Cerebellar nuclear complex (tissue), 1 donor: ENCODE measurements around the gene SLC12A9.
A peak's percentile ranks its signal among the peaks of the same experiment; 100 is the strongest.
"Not testable (repeated sequence)": the region's sequence is repeated elsewhere in the genome, so short reads cannot be mapped to it uniquely, and the experiment has no call there.

Experiments used
- DNase-seq, 2 experiments: peaks; one replicate each; lab custom pipeline; 2025; lab: John Stamatoyannopoulos, UW

The SLC12A9 gene

GRCh38 chr7:100825751-100826513 lies 26.6 kb upstream of the SLC12A9 start:
- DNase-seq: no peak

- no peak for DNase-seq
These were observed 25.8 kb upstream of the SLC12A9 start for GRCh38 chr7:100826514-100827329.

- no peak for DNase-seq
These were observed 24.9 kb upstream of the SLC12A9 start, which contains the start of gene EPHB4 for GRCh38 chr7:100827330-100828226. Gene EPHB4 (minus strand): TSS chr7:100827523. CDS start chr7:100827030, 493 bp downstream.

GRCh38 chr7:100829150-100829716 lies 23.3 kb upstream of the SLC12A9 start:
- DNase-seq: no peak

GRCh38 chr7:100830396-100830795 lies 22.1 kb upstream of the SLC12A9 start:
- no peak for DNase-seq

GRCh38 chr7:100832281-100832633 lies 20.3 kb upstream of the SLC12A9 start:
- no peak for DNase-seq

GRCh38 chr7:100835903-100836811 lies 16.4 kb upstream of the SLC12A9 start:
- no peak for DNase-seq

- no peak for DNase-seq
These were observed 15.8 kb upstream of the SLC12A9 start for GRCh38 chr7:100836812-100837098.

- DNase-seq: peak; percentile 37 to 77
These were observed 15.2 kb upstream of the SLC12A9 start for GRCh38 chr7:100837099-100837836.

- DNase-seq: no peak
These were observed 13.2 kb upstream of the SLC12A9 start for GRCh38 chr7:100839361-100839760.

GRCh38 chr7:100840470-100841100 lies 11.9 kb upstream of the SLC12A9 start:
- DNase-seq: no peak

- DNase-seq: no peak
These were observed 5.2 kb upstream of the SLC12A9 start for GRCh38 chr7:100847360-100847759.

- DNase-seq: no peak
These were observed 1.8 kb downstream of the SLC12A9 start for GRCh38 chr7:100854146-100854895.

GRCh38 chr7:100854899-100855298 lies 2.4 kb downstream of the SLC12A9 start:
- not testable (repeated sequence) for DNase-seq

GRCh38 chr7:100855515-100855914 lies 3.0 kb downstream of the SLC12A9 start:
- no peak for DNase-seq

GRCh38 chr7:100856871-100857282 lies 4.4 kb downstream of the SLC12A9 start:
- DNase-seq: no peak

GRCh38 chr7:100859856-100860255 lies 7.3 kb downstream of the SLC12A9 start:
- no peak for DNase-seq

- no peak for DNase-seq
These were observed 8.4 kb downstream of the SLC12A9 start for GRCh38 chr7:100860702-100861615.
